Caki2 (cell line): ENCODE results near the gene COL2A1. TPM values are rescaled to one million over a fixed set of nuclear protein-coding genes. Genes with fewer than 3 reads are reported as not detected.

ENCODE experiments used
- DNase-seq: peaks from one replicate; pipeline ENCODE4 v3.0.0-alpha.2; 2015; ENCODE audit warnings: low read depth
- in situ Hi-C: cut with HindIII; loops from 2 replicates; pipeline ENCODE4 v1.10.0; 2016; ENCODE audit warnings: low sequenced_read_pairs, low pct_unique_long_range_greater_than_20kb, mixed read lengths
- total RNA-seq: library from RNA; depleted of rRNA; stranded (reverse); fragments of >200 nt; shearing (Covaris generic); gene quantifications from 2 replicates; pipeline ENCODE4 v1.2.3, GENCODE V29; 2014; ENCODE audit warnings: low replicate concordance

COL2A1 gene
- total RNA-seq, 1 experiment from 2014 or later, result not detected

GRCh38 chr12:48017921-48018617 is 13.8 kb upstream of the COL2A1 start:
- no peak for DNase-seq
- in situ Hi-C loops, result no loop called here

- no peak for DNase-seq
- in situ Hi-C loops, result no loop called here
Measured at GRCh38 chr12:48017496-48017895, 13.2 kb upstream of the COL2A1 start.

GRCh38 chr12:48016373-48017020 is 12.2 kb upstream of the COL2A1 start:
- in situ Hi-C loops, result no loop called here
- DNase-seq, result no peak

GRCh38 chr12:48015954-48016353 is 11.7 kb upstream of the COL2A1 start:
- in situ Hi-C loops, result no loop called here
- peak; percentile 18 for DNase-seq

GRCh38 chr12:48015129-48015528 is 10.9 kb upstream of the COL2A1 start:
- in situ Hi-C loops, result no loop called here
- no peak for DNase-seq

GRCh38 chr12:48013287-48013686 is 9.0 kb upstream of the COL2A1 start:
- in situ Hi-C loops, result no loop called here
- no peak for DNase-seq

- no peak for DNase-seq
- in situ Hi-C loops, result no loop called here
Measured at GRCh38 chr12:48012070-48012469, 7.8 kb upstream of the COL2A1 start.

- no peak for DNase-seq
- in situ Hi-C loops, result no loop called here
Measured at GRCh38 chr12:48010366-48010970, 6.2 kb upstream of the COL2A1 start.

GRCh38 chr12:48009471-48009870 is 5.2 kb upstream of the COL2A1 start:
- in situ Hi-C loops, result no loop called here
- no peak for DNase-seq

GRCh38 chr12:48008950-48009349 is 4.7 kb upstream of the COL2A1 start:
- in situ Hi-C loops, result no loop called here
- DNase-seq, result no peak

GRCh38 chr12:48008349-48008748 is 4.1 kb upstream of the COL2A1 start:
- in situ Hi-C loops, result no loop called here
- no peak for DNase-seq

- no peak for DNase-seq
- in situ Hi-C loops, result no loop called here
Measured at GRCh38 chr12:48007206-48007605, 2.9 kb upstream of the COL2A1 start.

GRCh38 chr12:48005750-48006021 is 1.4 kb upstream of the COL2A1 start:
- DNase-seq, result no peak
- in situ Hi-C loops, result no loop called here

GRCh38 chr12:48005001-48005749 is 899 bp upstream of the COL2A1 start:
- in situ Hi-C loops, result no loop called here
- DNase-seq, result no peak

- in situ Hi-C loops, result no loop called here
- DNase-seq, result no peak
Measured at GRCh38 chr12:48003226-48004052, 837 bp downstream of the COL2A1 start.

GRCh38 chr12:48002773-48003218 is 1.5 kb downstream of the COL2A1 start:
- in situ Hi-C loops, result no loop called here
- no peak for DNase-seq

- DNase-seq, result no peak
- in situ Hi-C loops, result no loop called here
Measured at GRCh38 chr12:48002414-48002730, 1.9 kb downstream of the COL2A1 start.
